ENCODE results near the gene KLHL18. TPM values are rescaled to one million over a fixed set of nuclear protein-coding genes. Genes with fewer than 3 reads are reported as not detected.

The KLHL18 gene
- total and polyA plus RNA-seq, 12 donors, result 32.1 to 85.7 (median 45.2) TPM

- no peak for TF ChIP-seq CTCF (IDR thresholded peaks at IDR 0.05)
- Histone ChIP-seq H3K9me3 (no peaks in the 10 kb centered on the region), H3K4me3 (no peak overlapping the region), H3K27me3 (no peaks in the 10 kb centered on the region), H3K27ac (peak overlapping the region in 8 of 10 donors; percentile 3 to 42 (median 26)), H3K36me3 (peaks cover 0 to 50% (median 5%) of the 10 kb centered on the region in 9 donors), H3K4me1 (peaks cover 11 to 26% (median 20%) of the 10 kb centered on the region in 9 donors)
- intact Hi-C loops (cut with DNase I), result no loop called here
- 25% methylated on average over 3 of the region's 3 CpGs for WGBS, 2 donors
- DNase-seq (no peak), ATAC-seq (peak; percentile 16 to 71 (median 50))
Observed at GRCh38 chr3:47394881-47395280, 112.1 kb downstream of the KLHL18 start.

Other genes starting within 250 kb of the KLHL18 start
- 10 to 100 TPM; 23.5 to 34.4 (median 30.6) TPM for gene SETD2, start 118.8 kb upstream of the KLHL18 start, total RNA-seq
- 10 to 100 TPM in 1 of 2 donors, 1 to 10 TPM in 1; 8.6 to 10.5 TPM for gene SETD2, start 118.8 kb upstream of the KLHL18 start, polyA plus RNA-seq
- 10 to 100 TPM in 2 of 10 donors, 1 to 10 TPM in 8; 6.3 to 12.9 (median 8.5) TPM for gene KIF9, start 145 bp upstream of the KLHL18 start, total RNA-seq
- gene KIF9, start 145 bp upstream of the KLHL18 start, polyA plus RNA-seq, result 10 to 100 TPM in 1 of 2 donors, 1 to 10 TPM in 1; 4.2 to 16.6 TPM
- 10 to 100 TPM; 16.4 to 23.4 (median 19.6) TPM for gene PTPN23, start 98.1 kb downstream of the KLHL18 start, total RNA-seq
- 10 to 100 TPM in 1 of 2 donors, 1 to 10 TPM in 1; 9.2 to 23.0 TPM for gene PTPN23, start 98.1 kb downstream of the KLHL18 start, polyA plus RNA-seq
- 10 to 100 TPM; 31.7 to 56.7 (median 40.4) TPM for gene SCAP, start 193.0 kb downstream of the KLHL18 start, total RNA-seq
- 10 to 100 TPM; 38.8 to 44.0 TPM for gene SCAP, start 193.0 kb downstream of the KLHL18 start, polyA plus RNA-seq
- 10 to 100 TPM; 16.5 to 22.5 (median 20.2) TPM for gene ELP6, start 230.8 kb downstream of the KLHL18 start, total RNA-seq
- gene ELP6, start 230.8 kb downstream of the KLHL18 start, polyA plus RNA-seq, result 10 to 100 TPM; 24.9 to 31.3 TPM